ENCODE results near the gene ZNF580.

Gene ZNF580

GRCh38 chr19:55624109-55625003 is 16.4 kb upstream of the ZNF580 start, which contains the start of gene ZNF784:
Gene ZNF784, minus strand, starts transcription at chr19:55624566. Its CDS starts 5 bp downstream, at chr19:55624561.
- DNase-seq, result peak; percentile 82 to 91

GRCh38 chr19:55625004-55625326 is 15.8 kb upstream of the ZNF580 start:
- no peak for DNase-seq

- no peak for DNase-seq
Measured at GRCh38 chr19:55626350-55626749, 14.5 kb upstream of the ZNF580 start.

- DNase-seq, result peak; percentile 86 to 90
Measured at GRCh38 chr19:55632463-55632834, 8.4 kb upstream of the ZNF580 start.

- no peak for DNase-seq
Measured at GRCh38 chr19:55633861-55634260, 6.9 kb upstream of the ZNF580 start.

GRCh38 chr19:55635334-55635717 is 5.5 kb upstream of the ZNF580 start:
- no peak for DNase-seq

- DNase-seq, result no peak
Measured at GRCh38 chr19:55635856-55636440, 4.9 kb upstream of the ZNF580 start.

- DNase-seq, result no peak
Measured at GRCh38 chr19:55636723-55637122, 4.1 kb upstream of the ZNF580 start.

- no peak for DNase-seq
Measured at GRCh38 chr19:55637534-55637933, 3.3 kb upstream of the ZNF580 start.

GRCh38 chr19:55638864-55639359 is 1.9 kb upstream of the ZNF580 start:
- DNase-seq, result peak; percentile 36 to 55

GRCh38 chr19:55640043-55640576 is 692 bp upstream of the ZNF580 start:
- DNase-seq, result peak; percentile 58 to 83

GRCh38 chr19:55641426-55642152 is 787 bp downstream of the ZNF580 start:
- DNase-seq, result peak in 1 of 2 experiments; percentile 12

GRCh38 chr19:55642153-55643002 is 1.6 kb downstream of the ZNF580 start:
- peak in 1 of 2 experiments; percentile 48 for DNase-seq

GRCh38 chr19:55643003-55643886 is 2.4 kb downstream of the ZNF580 start, which contains the start of gene ZNF581:
Gene ZNF581, plus strand, starts transcription at chr19:55643649. Its CDS starts 923 bp downstream, at chr19:55644572.
- peak; percentile 57 to 65 for DNase-seq

- DNase-seq, result no peak
Measured at GRCh38 chr19:55643887-55644176, 3.0 kb downstream of the ZNF580 start.

- DNase-seq, result no peak
Measured at GRCh38 chr19:55644191-55644833, 3.5 kb downstream of the ZNF580 start.

- DNase-seq, result no peak
Measured at GRCh38 chr19:55644842-55645511, 4.2 kb downstream of the ZNF580 start.

- no peak for DNase-seq
Measured at GRCh38 chr19:55645512-55645881, 4.7 kb downstream of the ZNF580 start.

- peak in 1 of 2 experiments; percentile 31 for DNase-seq
Measured at GRCh38 chr19:55646889-55647731, 6.3 kb downstream of the ZNF580 start.

Measured in SHP77 (cell line).